ENCODE data around the gene PLCH2. TPM values are rescaled to one million over a fixed set of nuclear protein-coding genes. Genes with fewer than 3 reads are reported as not detected.

The PLCH2 gene
- total and polyA plus RNA-seq, 2 of the 13 experiments (the other 11 are each of a cell fraction or from before 2014, with no cell fraction given), result 0.15 to 0.67 TPM

GRCh38 chr1:2473198-2473597 lies 2.9 kb upstream of the PLCH2 start:
- Histone ChIP-seq H3K4me2 (ENCODE audit: low read depth, low read length) (no peak overlapping the region), H3K27ac (ENCODE audit: extremely low read length, insufficient read depth, low read length) (no peak overlapping the region), H2AFZ (ENCODE audit: low read length) (no peak overlapping the region), H3K4me3 (replicated peaks in 1 of 3; ENCODE audit: insufficient read depth in 1 of 3, low read depth in 2 of 3, low read length in 3 of 3) (no peak overlapping the region), H3K9ac (ENCODE audit: insufficient read depth, low read depth, low read length) (no peak overlapping the region), H3K79me2 (ENCODE audit: insufficient read depth, low read length) (no peaks in the 10 kb centered on the region), H4K20me1 (ENCODE audit: insufficient read depth, low read length) (peaks cover 7% of the 10 kb centered on the region; the same call in 1 of the 2 replicates), H3K36me3 (replicated peaks in 1 of 2; ENCODE audit: control insufficient read depth in 1 of 2, insufficient read depth in 2 of 2, low read length in 2 of 2) (no peaks in the 10 kb centered on the region), H3K4me1 (ENCODE audit: insufficient read depth, low read length) (peaks cover 7% of the 10 kb centered on the region; the same call in 1 of the 2 replicates), H3K9me3 (ENCODE audit: low read length) (no peaks in the 10 kb centered on the region), H3K27me3 (ENCODE audit: control insufficient read depth in 1 of 2, insufficient read depth in 2 of 2, low read length in 2 of 2) (peaks cover 23 to 87% of the 10 kb centered on the region in 2 experiments)
- DNase-seq (ENCODE audit: low spot score) (no peak), ATAC-seq (no peak; the same call in 2 of the 3 replicates), FAIRE-seq (no peak)
- intact Hi-C loops (cut with micrococcal nuclease; ENCODE audit: unreplicated experiment) (no loop called here), in situ Hi-C loops (cut with HindIII; ENCODE audit: extremely low pct_ligation_motif_present, low pct_unique_long_range_greater_than_20kb) (no loop called here)
- TF ChIP-seq MNT (IDR thresholded peaks at IDR 0.05), result no peak
- TF ChIP-seq U2AF2 (IDR thresholded peaks at IDR 0.05; ENCODE audit: low read depth, low read length), result no peak
- no peak for TF ChIP-seq TFDP2 (CRISPR knock-in tag; IDR thresholded peaks at IDR 0.05)
- TF ChIP-seq CHD2 (IDR thresholded peaks at IDR 0.05; ENCODE audit: low read depth, low read length), result no peak
- TF ChIP-seq EZH2 (conservative IDR thresholded peaks at IDR 0.05; ENCODE audit: low read depth, low read length), result peak; percentile 74
- TF ChIP-seq PAWR (CRISPR knock-in tag; IDR thresholded peaks at IDR 0.05; ENCODE audit: borderline replicate concordance), result no peak
- ChIA-PET CTCF (ENCODE audit: low intra/inter-chr PET ratio, low total read pairs) (no interaction called here), POLR2A (no interaction called here)
- no TSS peak for BruUV-seq (replicated peaks)
- 72% methylated on average over 4 of the region's 13 CpGs for WGBS (ENCODE audit: low lambda C conversion rate)

Measured in HepG2 (cell line).